Fibroblast of the aortic adventitia (primary cell): ENCODE results near the gene OLIG2. TPM values are rescaled to one million over a fixed set of nuclear protein-coding genes. Genes with fewer than 3 reads are reported as not detected.
A peak's percentile ranks its signal among the peaks of the same experiment; 100 is the strongest.

Experiments used
- DNase-seq: peaks from one replicate; pipeline ENCODE4 v3.0.0-alpha.2; 2010; ENCODE audit warnings: low read depth
- H3K4me3 ChIP-seq: 2 replicates; pipeline ENCODE4 v1.5.1; 2011; ENCODE audit warnings: low read depth, mild to moderate bottlenecking, control low read depth, low read length, moderate library complexity
- CTCF ChIP-seq: IDR thresholded peaks from 2 replicates; pipeline ENCODE4 v1.5.1; 2011; ENCODE audit warnings: mild to moderate bottlenecking, low read length, control low read depth, inconsistent platforms; ENCODE audit not compliant: insufficient read depth
- total RNA-seq: library from RNA; depleted of rRNA; stranded (reverse); fragments of >200 nt; gene quantifications from 2 replicates; pipeline ENCODE4 v1.2.3, GENCODE V29; 2012; ENCODE audit warnings: low replicate concordance

Gene OLIG2
- total RNA-seq, 1 donor = not detected

DNA sequence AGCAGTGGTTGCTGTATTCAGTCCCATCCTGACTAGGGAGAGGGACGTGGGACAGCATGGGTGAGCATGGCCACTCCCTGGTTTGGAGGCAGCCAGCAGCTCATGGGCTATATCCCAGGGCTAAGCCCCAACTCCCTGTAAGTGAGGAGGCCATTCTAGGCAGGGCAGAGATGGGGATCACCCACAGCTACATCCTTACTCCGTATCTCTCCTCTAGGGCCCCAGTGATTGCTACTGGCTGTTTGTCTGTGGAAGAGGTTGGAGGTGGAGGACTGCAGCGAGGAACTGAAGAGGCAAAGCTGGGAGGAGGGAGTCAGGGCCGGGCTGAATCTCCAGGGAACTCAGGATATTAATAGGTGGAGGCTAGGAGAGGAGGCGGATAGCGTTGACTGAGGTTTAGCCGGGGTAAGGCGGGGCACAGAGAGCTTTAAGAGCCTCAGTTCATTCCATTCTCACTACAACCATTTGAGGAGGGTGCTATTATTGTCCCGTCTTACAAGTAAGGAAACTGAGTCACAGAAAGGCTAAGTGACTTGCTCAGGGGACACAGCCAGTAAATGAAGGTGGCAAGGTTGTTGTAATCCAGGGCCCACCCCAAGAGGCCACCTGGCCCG is 6.8 kb downstream of the OLIG2 start:
- no peak for TF ChIP-seq CTCF
- no peak for DNase-seq
- no peak overlapping the region for H3K4me3 ChIP-seq

- DNase-seq = no peak
- no peak overlapping the region for H3K4me3 ChIP-seq
- TF ChIP-seq CTCF = no peak
Observed at GRCh38 chr21:33033094-33033951, 7.6 kb downstream of the OLIG2 start.

- no peak overlapping the region for H3K4me3 ChIP-seq
- no peak for TF ChIP-seq CTCF
- no peak for DNase-seq
Observed at GRCh38 chr21:33033961-33034413, 8.3 kb downstream of the OLIG2 start.

GRCh38 chr21:33035147-33035546 is 9.4 kb downstream of the OLIG2 start:
- no peak for DNase-seq
- no peak overlapping the region for H3K4me3 ChIP-seq
- no peak for TF ChIP-seq CTCF

DNA sequence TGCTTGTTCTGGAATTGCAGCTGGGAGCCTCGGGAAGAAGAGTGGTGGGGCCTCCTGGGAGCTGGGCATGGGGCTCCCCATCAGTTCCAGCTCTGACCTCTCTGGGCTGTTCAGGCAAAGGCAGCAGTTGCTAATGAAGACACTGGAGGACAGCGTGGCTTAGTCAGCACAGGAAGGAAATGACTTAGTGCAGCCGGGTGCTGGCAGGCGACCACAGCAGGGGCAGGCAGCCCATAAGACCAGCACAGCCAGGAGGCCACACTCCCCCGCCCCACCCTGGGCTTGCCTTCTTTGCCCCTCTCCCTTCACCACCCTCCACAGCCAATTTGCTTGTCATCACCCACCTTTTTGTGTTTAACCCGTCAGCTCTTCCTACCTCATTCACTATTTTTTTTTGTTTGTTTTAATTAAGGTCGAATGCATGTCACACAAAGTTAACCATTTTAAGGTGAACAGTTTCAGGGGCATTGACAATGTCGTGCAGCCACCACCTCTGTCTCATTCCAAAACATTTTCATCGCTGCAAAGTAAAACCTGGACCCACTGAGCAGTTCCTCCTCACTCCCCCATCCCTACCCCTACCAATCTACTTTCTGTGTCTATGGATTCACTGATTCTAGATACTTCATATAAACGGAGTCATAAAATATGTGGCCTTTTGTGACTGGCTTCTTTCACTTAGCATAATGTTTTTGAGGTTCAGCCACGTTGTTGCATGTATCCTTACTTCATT is 10.9 kb downstream of the OLIG2 start:
- peak; percentile 58 for DNase-seq
- TF ChIP-seq CTCF = no peak
- H3K4me3 ChIP-seq = no peak overlapping the region

DNA sequence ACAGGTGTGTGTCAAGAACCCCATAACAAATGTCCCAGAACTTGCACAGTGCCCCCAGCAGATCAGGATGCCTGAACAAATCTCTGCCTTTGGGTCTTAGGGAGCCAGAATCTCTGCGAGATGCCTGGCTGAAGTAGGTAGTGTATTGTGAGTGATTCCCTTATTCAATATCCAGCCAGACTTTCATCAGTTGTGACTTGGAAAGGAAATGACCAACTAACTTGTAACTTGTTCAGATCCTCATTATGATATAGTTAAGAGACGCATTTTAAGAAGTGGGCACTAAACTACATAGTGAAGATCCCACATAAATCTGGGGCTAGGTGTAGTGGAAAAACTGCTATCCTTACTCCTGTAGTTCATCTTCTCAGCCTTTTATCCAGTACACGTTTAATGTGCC is 11.8 kb downstream of the OLIG2 start:
- DNase-seq = no peak
- TF ChIP-seq CTCF = no peak
- H3K4me3 ChIP-seq = no peak overlapping the region
